ENCODE measurements around the gene CFAP46.

CFAP46 gene

DNA sequence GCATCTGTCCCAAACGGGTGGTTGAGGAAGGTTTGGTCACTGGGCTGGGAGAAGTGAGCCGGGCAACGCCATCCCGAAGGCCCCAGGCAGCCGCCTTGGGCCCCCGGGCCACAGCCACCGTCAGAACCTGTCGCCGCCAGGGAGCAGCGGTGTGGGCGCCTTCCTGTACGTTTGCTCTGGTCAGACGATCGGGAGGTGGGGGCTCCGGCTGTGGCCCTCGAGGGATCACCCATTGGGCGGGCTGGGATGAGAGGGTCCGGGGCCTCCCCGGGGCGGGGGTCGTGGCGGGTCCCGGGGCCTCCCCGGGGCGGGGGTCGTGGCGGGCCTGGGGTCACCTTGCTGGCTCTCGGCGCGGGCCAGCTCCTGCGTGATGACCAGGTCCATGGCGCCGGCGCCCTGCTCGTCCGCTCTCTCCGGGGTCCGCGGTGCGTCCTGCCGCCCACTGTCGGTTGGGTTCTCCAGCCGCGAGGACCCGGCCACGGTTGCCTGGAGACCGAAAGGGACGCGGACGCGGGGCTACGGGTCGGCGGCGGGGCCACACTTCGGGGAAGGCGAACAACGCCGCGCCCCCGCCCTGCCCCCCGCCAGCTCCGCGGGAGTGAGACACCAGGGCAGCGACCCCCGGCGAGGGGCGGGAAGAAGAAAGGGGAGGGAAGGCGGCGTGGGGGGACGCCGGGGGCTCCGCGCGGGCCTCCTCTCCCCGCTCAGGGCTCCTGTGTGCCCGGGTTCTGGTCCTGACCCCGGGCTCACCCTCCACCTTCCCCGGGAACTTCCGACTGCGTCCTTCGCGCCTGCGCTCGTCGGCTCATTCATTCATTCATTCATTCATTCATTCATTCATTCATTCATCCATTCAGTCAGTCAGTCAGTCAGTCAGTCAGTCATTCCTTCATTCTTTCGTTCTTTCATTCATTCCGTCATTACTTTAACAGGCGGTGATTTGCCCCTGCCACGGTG is at the start of gene CFAP46:
Gene CFAP46 (minus strand): TSS at position 470 of the 957 bp plus-strand sequence. CDS start 86 bp downstream, at position 384.
- no peak for DNase-seq

DNA sequence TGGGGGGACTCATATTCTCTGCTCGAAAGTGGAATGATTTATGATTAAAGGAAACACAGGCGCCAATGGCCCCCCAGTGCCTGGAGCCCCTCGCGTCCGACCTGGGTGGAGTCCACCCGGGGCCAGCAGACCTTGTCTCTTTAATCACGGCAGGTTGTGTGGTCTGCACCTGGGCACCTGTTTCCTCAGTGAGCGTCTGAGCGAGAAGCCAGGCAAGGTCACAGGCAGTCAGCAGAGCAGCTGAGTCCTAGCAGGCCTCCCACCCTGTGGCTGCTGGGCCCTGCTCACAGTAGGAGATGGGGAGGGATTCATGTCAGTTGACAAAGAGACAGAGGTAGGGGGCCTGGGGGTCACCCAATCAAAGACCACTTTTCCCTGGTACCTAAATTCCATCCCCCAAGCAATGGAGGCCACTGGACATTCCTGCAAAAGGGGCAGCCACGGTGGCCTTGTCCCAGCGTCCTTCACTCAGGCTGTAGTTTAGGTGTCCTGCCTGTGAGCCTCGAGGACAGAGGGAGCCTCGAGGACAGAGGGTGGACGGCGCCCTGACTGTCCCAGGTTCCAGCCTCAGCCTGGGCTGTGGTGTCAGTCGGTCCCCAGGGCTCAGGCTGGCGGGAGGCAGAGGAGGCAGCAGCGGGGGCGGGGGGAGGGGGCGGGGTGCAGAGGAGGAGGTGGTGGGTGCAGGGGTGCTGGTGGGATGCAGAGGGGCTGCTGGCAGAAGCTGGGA is 49.5 kb upstream of the CFAP46 start:
- no peak for DNase-seq

DNA sequence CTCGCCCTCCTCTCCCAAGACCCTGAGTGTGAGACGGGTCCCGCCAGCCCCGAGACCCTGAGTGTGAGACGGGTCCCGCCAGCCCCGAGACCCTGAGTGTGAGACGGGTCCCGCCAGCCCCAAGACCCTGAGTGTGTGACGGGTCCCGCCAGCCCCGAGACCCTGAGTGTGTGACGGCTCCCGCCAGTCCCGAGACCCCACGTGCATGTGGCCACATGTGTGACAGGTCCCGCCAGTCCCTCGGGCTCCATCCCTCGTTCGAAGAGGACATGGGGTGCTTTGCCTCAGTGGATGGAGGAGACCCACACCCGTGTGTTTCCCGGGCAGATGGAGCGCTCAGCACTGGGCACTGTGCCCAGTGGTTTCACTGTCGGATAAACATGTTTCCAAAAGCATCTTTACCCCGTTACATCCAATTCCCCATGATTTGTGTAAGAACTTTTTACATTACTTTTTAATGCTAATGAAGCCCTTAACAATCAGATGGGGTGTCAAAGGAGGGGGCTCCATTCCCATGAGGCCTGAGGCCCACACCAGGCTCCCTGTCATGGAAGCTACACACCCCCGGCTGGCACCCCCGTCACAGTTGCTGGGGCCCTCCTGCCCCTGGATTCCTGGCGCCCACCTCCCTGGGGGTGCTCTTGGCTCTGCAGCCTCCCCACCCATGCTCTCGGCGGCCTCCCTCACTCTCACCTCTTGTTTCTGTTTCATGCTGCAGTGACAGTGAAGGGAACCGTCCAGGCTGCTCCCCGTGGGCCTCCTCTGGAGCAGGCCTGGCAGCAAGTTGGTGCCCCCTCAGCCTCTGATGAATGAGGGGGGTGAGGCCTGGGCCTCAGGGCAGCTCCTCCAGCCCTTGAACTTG is 48.5 kb upstream of the CFAP46 start:
- no peak for DNase-seq

DNA sequence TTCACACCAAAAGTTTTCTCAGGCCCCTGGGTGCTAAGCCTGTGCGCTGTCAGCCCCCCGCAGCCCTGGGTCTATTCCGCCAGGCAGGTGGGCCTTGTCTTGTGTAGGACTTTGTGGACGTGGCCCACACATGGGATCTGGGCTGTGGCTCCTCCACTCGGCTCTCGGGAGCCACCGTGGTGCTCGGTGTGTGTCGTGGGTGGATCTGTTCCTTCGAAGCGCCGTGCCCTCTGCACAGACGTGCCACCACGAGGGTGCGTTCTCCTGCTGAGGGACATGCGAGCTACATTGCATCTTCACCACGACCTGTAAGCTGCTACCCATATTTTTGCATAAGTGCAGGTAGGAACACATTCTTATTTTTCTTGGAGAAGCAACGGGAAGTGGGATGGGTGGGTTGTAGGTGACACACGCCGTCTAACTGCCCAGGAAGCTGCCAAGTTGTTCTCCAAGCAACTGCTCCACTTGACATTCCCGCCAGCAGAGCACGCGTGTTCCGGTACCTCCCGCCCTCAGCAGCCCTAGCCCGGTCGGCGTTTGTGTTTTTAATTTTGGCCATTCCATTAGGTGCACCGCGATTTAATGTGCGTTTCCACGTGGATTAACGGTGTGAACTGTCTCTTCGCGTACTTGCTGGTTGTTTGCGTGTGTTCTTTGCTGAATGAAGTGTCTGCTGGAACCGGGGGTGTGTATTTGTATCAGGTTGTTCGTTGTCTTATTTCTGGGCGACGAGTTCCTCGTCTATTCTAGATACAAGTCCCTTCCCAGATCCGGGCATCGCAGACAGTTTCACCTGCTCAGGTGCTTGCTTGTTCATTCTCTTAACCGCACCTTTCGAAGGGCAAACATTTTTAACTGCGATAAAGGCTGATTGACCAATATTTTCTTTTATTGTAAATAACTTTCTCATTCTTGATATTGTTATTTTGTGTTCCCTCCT is 47.4 kb upstream of the CFAP46 start:
- no peak for DNase-seq

DNA sequence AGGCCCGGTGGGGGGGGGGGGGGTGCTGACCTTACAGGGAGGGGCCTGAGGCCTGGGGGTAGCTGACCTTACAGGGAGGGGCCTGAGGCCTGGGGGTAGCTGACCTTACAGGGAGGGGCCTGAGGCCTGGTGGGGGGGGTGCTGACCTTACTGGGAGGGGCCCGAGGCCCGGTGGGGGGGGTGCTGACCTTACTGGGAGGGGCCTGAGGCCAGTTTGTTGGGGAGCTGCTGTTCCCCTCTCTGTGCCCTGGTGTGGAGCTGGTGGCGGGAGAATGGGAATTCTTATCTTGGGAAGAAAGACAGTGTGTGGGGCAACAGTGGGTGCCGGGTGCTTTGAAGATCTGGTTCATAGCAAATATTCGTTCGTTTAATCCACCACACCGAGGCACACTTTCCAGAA is 46.6 kb upstream of the CFAP46 start:
- DNase-seq = no peak

DNA sequence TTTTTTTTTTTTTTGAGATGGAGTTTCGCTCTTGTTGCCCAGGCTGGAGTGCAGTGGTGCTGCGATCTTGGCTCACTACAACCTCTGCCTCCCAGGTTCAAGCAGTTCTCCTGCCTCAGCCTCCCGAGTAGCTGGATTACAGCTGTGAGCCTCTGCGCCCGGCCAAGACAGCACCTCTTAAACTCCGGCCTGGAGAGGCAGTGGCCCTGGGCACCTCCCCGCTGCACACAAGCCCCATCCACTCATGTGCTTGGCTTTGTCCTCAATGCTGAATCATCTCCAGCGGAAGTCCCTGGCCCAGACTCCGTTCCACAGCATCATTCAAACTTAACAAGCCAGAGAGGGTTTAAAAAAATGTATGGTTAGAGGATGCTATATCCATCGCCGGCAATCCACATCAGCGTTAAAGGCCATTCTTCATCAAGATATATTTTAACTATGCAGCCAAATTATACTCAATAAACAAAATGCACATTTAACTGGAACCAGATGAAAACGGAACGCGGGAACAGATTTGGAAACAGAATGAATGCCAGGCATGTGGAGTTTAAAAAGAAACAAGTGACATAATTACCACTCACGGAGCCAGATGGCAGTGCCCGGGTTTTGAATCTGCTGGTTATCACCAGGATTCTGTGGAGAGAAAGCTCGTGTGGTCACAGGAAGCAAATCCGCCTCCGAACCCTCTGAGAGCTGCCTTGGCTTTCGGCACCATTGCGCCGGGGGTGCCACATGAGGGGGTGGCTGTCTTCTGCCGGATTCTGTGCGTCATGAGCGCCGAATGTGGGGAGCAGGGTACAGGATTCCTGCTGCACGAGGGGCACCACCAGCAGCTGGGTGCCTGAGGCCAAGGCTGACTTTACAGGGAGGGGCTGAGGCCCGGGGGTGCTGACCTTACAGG is 45.6 kb upstream of the CFAP46 start:
- DNase-seq = no peak

DNA sequence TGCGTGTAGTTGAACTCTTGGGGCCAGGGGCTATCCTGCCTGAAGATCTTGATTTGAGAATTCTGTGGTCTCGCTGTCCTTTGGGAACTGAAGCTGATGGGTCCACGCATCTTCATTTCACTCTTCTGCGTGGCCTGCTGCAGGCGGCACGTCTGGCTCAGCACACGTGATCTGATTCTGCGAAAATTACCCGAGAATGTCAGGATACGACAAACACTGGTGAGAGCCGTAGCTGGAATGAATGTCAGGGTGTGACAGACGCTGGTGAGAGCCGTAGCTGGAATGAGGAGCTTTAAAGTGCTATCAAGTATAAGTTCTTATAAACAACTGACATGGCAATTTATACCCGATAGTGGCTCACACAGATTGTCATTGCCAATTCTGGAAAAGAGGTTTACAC is 44.6 kb upstream of the CFAP46 start:
- DNase-seq = no peak

DNA sequence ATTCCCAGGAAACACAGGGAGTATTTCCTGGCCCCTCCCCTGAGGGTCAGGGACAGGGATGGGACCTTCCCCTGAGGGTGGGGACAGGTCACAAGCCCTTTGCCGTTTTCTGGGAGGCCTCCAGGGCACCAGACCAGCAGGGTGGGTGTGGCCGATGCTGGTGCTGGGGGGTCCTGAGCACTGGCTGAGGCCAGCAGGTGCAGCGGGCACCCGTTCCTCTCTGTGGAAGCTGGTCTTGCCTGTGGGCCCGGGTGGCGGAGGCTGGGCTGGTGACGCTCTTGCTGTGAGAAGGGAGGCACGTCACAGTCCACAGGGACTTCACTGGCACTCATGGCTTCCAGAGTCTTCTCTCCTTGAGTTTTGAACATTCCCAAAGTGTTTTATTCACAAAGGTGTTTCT is 44.2 kb upstream of the CFAP46 start:
- DNase-seq = no peak

DNA sequence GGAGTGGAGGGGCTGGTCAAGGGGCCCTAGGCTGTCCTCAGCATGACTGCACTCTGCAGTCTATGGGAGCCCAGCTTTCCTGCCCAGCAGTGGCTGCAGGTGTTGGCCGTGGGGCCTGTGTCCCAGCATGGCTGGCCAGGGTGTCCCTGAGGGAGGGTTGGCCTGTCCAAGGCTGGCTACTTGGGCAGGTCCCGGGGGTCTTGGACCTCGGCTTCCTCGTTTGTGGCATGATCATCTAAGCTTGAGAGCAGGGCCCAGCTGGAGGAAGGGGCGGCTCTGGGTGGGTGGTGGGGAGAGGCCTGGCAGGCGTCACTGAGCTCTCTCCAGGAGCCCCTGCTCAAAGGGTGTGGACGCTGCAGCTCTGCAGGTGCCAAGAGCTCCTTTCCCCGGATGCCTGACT is 43.7 kb upstream of the CFAP46 start:
- DNase-seq = no peak

DNA sequence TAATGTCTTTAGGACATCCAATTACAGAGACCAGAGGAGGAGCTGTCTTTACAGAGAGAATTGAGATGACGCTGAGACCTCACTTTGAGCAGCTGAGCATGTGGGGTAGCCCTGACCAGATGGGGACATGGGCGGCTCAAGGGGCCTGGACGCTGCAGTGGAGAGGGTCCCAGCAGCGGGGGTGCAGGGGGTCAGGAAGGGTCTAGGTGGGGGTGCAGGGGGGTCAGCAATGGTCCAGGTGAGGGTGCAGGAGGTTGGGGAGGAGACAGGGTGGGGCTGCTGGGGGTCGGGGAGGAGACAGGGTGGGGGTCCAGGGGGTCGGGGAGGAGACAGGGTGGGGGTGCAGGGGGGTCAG is 43.2 kb upstream of the CFAP46 start:
- DNase-seq = no peak

DNA sequence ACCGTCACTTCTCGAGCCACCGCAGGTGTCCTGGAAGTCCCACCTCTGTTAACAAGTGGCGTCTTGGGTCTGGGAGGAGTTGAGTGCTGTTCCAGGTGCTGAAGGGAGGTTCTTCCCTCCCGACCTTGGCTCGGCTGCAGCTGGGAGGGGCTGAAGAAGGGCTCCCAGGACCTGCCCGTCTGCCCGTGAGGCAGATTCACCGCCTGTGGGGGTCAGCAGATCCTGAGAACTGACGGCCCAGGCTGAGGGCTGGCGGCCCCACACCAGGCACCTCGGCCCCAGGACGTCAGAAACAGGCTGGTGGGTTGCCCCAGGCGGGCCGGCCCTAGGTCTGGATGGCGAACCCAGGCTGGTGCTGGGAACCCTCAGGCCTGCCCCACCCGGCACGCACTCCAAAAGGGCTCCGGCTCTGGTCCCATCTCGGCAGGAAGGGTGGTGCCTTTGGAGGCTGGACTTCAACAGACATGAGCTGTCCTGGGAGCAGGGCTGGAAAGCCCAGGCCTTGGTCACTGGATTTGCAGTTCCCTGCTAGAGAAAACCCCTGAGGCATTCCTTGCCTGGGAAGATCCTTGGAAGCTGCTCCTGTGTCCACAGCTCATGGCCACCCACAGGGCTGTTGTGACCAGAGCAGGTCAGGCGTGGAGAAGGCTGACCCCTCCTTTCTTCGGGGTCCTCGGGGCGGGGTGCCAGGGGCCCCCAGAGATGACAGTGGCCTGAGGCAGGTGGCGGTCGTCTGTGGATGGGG is 42.6 kb upstream of the CFAP46 start:
- DNase-seq = no peak

DNA sequence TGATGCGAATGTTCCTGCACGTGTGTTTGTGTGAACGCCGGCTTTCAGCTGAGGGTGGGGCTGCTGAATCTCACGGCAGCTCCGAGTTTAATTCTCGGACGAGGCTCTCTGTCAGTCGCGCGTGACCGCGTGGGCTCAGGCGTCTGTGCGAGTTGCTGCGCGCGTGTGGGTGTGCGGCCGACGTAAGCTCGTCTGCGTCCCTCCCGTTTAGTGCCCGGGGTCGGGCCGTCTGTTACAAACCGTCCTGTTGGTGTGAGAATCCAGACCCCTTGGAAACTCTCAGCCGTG is 41.6 kb upstream of the CFAP46 start:
- DNase-seq = no peak

DNA sequence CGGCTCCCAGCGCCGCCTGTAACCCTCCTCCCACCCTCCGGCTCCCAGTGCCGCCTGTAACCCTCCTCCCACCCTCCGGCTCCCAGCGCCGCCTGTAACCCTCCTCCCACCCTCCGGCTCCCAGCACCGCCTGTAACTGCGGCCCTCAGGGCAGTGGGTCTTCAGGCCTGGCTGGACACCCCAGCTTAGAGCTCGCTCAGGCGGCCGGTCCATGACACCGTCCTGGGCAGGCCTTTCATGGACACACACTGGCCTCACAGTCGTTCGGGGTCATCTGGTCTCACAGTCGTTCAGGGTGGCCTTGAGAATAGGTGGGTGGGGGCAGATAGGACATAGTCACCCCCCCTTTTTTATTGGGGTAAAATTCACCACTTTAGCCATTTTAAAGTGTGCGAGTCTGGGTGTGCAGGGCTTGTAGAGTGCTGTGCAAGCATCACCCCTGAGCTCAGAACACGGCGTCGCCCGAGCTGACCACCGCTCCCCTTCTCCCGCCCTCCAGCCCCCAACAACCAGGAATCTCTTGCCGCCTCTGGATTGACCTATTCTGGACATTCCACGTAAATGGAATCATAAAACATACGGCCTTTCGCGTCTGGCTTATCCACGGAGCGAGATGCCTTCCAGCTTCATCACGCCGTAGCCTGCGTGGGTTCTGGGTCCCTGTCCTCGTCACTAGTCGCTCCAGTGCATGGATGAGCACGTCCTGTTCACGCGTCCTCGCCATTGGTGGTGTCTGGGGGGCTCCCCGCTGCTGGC is 41.1 kb upstream of the CFAP46 start:
- no peak for DNase-seq

DNA sequence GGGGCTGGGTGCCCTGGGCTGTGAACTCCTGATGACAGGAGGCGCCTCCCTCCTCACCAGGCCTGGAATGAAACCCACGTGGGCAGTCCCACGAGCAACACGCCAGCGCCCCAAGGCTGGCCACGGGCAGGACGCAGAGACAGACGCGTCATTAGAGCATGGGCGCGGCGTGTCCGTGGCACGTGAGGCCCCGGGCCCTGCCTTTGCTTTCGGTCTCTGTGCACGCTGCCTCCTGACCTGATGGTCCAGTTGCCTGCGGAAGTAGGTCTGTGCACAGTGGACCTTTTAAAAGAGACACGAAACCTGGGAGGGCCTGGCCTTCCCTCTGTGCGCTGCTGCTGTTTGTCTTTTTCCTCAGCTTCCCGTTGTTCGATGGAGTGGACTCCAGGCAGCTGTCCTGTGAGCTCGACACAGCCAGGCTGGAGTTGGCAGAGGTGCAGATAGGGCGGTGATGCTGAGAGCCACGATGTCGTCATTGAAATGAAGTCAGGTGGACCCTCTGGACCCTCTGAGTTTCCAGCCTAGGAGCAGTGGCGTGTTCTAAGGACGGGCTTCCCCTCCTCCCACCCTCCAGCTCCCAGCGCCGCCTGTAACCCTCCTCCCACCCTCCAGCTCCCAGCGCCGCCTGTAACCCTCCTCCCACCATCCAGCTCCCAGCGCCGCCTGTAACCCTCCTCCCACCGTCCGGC is 40.1 kb upstream of the CFAP46 start:
- DNase-seq = no peak

DNA sequence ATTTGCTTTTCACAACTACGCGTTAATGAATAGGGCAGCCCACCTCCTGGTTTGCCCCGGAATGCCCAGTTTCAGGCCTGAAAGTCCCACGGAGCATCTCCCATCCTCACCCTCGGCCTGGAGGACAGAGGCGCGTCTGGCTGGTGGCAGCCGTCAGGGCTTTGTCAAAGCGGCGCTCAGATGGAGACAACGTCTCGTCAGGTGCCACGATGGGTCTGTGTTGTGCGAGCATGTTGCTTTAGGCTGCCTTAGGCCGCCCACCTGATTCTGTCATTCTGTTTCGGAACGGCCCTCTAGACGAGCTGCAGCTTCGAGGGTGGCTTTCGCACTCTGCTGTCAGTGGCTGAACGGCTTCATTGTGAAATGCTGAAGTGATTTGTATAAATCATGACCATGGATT is 39.4 kb upstream of the CFAP46 start:
- no peak for DNase-seq

DNA sequence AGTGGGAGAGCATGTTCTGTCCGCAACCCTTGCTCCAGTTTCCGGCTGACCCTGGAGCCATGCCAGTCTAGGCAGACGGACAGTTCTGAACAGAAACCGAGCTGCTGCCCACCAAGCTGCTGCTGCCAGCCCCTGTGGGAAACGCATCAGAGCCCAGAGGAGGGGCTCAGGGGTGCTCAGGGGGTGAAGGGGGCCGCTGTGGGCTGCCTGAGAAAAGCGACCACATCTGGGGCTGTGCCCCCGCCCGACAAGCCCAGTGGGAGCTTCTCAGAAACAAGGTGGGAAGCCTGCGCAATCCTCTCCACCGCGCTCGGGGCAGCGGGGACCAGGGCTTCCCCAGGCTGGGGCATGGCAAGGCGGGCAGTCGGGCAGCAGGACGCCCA is 38.8 kb upstream of the CFAP46 start:
- DNase-seq = no peak

DNA sequence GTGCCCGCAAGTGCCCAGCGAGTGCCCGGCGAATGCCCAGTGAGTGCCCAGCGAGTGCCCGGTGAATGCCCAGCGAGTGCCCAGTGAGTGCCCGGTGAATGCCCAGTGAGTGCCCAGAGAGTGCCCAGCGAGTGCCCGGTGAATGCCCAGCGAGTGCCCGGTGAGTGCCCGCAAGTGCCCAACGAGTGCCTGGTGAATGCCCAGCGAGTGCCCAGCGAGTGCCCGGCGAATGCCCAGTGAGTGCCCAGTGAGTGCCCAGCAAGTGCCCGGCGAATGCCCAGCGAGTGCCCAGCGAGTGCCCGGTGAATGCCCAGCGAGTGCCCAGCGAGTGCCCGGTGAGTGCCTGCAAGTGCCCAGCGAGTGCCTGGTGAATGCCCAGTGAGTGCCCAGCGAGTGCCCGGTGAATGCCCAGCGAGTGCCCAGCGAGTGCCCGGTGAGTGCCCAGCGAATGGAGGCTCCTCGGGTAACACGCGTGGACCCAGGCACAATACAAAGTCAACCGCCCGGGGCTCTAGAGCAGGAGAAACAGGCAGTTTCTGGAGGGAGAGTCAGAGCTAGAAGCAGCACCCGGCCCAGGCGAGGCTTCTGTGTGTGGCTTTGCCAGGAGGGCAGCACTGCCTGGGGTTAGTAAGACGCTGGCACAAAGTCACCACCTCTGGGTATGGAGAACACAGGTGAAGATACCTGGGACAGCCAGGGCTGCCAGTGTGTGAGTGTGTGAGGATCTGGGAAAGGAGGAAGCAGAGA is 38.2 kb upstream of the CFAP46 start:
- no peak for DNase-seq
